GM21381 (cell line): ENCODE data around the gene SUSD2.
"Not testable (repeated sequence)": the region's sequence is repeated elsewhere in the genome, so short reads cannot be mapped to it uniquely, and the experiment has no call there.

Source experiments
- ATAC-seq: cut with Tn5 transposase; IDR thresholded peaks from one replicate; pipeline ENCODE4 v1.9.1; 2021; ENCODE audit warnings: mild to moderate bottlenecking, moderate library complexity; ENCODE audit not compliant: unreplicated experiment

SUSD2 gene

DNA sequence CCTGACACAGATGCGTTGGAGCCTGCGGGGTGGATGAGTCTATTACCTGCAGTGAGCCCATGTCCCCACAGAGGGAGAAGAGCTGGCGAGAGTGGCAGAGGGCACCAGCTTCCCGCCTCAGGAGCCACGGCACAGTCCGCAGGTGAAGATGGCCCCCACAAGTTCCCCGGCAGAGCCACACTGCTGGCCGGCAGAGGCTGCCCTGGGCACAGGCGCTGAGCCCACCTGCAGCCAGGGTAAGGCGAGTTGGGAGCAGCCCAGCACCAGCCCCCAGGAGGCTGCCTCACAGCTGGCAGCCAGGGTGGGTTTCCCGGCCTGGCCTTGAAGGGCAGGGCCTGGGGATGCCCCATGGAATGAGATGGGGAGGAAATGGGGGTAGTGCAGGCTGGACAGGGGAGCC, 5.2 kb upstream of the SUSD2 start:
- no peak for ATAC-seq

DNA sequence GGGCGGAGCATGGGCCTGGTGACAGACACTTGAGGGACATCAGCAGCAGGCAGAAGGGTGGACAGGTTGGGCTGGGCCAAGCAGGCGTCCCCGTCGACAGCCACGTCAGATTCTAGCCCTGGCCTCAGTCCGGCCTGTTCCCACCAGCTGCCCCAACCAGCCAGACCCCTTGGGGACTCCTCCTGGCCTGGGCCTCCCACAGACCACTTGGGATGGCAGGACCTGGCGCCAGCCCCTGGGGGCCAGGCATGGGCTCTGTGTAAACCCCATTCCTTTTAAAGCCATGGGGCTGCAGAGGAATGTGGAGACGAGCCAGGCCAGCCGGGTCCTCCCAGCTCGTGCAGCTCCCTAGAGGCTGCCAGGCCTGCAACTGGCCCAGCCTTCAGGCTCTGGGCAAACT, 4.7 kb upstream of the SUSD2 start:
- ATAC-seq, result no peak

DNA sequence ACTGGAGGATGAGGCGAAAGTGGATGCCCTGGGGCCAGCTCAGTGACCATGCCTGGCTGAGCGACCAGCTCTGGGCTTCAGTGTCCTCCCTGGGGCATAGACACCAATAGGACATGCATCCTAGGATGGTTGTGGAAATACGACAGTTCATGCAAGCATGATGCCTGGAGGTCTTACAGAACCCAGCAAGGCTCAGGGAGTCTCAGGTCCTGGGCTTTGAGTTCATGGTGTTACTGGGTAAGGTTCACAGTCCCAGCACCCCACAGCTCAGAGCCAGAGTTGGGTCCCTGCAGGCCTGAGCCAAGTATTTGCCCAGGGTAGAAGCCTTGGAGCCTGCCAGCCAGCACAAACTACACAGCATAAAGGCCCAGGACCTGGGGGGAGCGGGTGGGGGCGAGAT, 4.2 kb upstream of the SUSD2 start:
- no peak for ATAC-seq

DNA sequence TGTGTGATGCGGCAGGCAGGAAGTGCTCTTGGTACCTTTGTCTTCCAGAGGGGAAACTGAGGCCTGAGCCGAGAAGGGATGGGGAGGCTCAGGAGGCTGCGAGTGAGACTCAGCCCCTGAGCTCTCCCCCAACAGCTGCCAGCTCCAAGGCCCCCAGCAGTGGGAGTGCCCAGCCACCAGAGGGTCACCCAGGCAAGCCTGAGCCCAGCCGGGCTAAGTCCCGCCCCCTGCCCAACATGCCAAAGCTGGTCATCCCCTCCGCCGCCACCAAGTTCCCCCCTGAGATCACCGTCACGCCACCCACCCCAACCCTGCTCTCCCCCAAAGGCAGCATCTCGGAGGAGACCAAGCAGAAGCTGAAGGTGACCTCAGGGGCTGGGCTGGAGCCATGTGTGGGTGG, 3.8 kb upstream of the SUSD2 start:
- no peak for ATAC-seq

DNA sequence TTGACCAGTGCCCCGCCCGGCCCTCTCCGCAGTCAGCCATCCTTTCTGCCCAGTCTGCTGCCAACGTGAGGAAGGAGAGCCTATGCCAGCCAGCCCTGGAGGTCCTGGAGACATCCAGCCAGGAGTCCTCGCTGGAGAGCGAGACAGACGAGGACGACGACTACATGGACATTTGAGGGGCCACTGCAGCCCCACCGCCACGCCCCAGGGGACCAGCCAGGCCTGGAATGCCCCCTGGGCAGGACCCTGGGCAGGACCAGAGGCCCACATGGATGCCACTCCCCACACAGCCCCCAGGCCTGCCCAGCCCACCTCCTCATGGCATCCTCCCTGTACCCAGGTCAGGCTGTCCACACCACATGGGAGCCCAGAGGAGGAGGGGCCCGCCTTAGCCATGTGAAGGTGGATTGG, 3.3 kb upstream of the SUSD2 start:
- ATAC-seq, result no peak

DNA sequence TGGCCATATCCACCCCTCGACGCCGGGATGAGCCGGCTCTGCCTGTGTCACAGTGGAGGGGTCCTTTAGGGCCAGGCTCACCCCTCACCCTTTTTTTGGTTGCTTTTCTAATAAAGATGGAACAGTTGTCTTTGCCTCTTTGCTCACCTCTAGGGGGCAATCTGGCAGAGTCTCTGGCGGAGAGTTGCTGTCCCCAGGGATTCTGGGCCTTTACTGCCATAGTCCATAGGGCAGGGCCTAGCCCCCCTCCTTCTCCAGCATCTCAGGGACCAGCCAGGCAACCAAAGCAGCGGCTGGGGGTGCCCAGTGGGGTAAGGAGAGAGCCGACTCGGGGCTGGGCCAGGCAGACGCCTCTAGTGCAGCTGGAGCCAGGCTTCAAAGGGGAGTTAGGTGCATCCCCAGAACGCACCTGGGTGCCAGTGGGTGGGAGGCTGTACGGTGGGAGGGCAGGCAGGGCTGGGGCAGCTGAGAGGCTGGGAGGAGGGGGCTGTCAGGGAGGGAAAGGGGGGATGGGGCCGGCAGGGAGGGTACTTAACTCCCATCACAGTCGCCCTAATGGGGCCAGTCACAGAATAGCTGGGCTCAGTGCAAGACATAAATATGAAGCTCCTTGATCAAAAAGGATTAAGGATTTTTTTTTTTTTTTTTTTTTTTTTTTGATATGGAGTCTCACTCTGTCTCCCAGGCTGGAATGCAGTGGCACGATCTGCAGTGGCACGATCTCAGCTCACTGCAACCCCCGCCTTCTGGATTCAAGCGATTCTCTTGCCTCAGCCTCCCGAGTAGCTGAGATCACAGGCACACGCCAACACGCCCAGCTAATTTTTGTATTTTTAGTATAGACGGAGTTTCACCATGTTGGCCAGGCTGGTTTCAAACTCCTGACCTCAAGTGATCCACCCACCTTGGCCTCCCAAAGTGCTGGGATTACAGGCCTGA, 2.5 kb upstream of the SUSD2 start:
- ATAC-seq, result no peak

DNA sequence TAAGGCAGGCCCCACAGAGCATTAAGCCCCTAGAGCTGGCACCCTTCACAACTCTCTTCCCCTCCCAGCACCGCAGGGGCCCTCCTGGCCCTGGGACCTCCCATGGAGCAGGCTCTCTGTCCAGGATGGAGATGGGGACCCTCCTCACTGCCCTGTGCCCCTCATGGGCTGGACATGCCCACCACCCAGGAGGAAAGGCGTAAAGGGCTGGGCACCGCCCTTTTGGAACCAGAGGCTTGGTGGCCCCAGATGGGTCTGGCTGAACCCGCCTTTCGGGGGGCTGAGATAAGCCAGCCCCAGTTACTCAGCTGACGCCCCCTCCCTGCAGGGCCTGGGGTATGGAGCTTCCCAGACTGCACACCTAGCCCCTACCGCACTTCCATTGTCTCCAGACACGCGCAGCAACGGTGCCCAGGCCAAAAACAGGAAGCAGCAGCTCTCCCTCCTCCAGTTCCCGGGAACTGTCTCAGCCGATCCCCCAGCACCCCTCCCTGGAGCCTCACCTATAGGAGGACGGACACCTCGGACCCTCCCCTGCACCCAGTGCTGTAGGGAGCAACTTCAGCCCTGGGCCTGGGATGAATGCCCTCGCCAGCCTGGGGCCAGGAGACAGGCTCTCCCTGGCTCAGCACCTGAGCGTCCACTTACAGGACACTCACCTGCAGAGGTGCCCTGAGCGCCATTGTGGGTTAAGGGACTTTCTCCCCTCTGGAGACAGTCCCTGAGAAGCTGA, 1.6 kb upstream of the SUSD2 start:
- ATAC-seq, result no peak

DNA sequence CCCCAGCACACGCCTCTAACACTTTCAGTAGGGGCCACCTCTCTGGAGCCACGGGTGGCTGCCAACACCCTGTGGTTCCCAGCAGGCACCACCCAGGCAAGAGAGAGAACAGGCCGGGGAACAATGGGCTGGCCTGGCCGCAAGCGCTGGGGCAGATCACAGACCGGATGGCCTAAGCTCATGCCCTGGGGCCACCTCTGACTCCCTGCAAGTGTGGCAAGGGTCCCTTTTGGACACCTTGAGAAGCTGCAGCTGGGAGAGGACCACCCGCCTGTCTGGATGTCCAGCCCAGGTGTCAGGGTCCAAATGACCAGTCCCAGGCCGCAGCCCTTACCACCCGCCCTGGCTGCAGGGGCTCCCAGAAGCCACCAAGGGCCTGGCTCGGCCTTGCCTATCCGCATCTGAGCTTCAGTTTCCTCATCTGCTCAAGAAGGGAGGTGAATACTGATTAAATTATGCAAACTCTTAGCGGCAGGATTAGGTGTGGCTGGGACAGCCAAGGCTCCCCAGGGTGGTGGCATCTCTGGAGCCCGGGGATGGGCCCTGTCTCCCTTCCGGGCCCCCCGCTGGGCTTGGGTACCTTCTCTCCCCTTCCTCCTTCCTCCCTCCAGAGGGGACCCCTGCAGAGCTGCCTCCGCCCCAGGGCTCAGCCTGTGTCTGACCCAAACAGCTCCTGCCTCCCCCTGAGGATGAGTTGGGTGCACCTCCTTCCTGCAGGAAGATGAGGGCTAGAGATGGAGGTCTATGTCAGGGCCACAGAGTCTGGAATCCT, 785 bp upstream of the SUSD2 start:
- no peak for ATAC-seq

DNA sequence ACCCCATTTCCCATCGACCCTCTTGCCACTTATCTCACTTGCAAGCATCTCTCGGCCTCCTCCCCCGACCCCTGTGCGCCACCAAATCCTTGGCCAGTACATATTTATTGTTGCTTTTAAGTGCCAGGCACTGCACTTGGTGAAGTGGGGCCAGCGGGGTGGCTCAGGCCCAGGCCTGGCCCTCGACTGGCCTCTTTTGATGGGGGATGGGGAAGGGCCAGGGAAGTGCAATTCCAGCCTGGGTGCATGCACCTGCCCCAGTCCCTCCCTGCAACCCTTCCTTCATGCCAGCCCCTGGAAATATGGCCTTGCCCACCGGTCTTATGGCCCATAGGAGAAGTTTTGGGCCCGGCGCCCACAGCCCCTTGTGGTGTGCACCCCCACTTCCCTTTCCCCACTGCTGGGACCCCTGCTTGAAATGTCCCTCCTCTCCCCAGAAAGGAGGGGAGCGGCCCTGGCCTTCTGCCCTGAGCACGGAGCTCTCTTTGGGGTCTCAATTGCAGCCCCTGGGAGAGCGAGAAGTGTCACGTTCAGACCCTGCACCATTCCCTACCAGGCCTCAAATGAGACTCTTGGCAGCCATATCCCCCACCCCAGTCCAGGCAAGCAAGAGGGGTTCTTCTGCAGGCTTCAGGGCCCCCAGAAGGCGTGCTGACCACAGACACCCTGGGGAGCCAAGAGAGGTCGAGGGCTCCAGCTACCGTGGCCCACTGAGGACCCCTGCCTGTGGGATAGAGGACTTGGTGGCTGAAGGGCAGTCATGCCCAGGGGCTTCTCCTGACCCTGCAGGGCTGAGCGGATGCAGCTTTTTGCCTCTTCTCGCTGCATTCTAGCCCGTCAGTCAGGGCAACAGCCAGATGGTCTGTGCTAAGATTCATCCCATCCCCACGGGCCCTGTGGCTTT, 961 bp downstream of the SUSD2 start:
- ATAC-seq, result no peak

DNA sequence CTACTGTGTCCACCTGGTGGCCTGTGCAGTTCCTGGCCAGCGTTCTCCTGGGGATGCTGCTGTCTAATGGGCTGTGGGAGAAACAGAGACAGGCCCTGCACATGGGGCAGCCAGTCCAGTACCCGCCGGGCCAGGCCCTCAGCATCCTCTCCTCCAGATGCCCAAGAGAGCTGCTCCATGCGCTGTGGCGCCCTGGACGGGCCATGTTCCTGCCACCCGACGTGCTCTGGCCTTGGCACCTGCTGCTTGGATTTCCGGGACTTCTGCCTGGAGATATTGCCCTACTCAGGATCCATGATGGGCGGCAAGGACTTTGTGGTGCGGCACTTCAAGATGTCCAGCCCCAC, 1.6 kb downstream of the SUSD2 start:
- not testable (repeated sequence) for ATAC-seq

DNA sequence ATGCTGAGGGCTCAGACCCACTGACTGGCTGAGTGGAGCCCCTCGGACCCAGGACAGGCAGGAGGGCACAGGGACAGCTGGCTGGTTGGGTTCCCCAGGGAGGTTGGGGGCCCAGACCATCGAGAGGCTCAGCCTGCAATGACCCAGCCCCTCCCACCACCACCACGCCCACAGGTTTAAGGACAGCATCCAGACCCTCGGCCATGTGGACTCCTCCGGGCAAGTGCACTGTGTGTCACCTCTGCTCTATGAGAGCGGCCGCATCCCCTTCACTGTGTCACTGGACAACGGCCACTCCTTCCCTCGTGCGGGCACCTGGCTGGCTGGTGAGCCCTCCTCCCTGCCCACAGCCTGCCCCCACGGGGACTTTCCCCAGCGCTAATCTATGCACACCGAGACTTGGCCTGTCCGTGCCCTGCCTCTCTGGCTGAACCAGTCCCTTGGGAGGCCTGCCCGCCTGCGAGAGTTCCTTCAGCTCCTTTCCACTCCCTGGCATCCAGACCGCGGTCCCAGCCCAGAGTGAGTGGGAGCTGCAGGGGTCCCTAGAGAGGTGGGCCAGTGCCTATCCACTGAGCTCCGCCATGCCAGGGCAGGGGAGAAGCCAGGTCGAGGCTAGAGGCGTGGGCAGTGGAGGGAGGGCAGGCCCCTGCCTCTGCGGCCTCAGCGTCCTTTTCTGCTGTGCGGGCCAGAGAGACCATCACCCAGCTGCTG, 2.2 kb downstream of the SUSD2 start:
- ATAC-seq, result no peak

DNA sequence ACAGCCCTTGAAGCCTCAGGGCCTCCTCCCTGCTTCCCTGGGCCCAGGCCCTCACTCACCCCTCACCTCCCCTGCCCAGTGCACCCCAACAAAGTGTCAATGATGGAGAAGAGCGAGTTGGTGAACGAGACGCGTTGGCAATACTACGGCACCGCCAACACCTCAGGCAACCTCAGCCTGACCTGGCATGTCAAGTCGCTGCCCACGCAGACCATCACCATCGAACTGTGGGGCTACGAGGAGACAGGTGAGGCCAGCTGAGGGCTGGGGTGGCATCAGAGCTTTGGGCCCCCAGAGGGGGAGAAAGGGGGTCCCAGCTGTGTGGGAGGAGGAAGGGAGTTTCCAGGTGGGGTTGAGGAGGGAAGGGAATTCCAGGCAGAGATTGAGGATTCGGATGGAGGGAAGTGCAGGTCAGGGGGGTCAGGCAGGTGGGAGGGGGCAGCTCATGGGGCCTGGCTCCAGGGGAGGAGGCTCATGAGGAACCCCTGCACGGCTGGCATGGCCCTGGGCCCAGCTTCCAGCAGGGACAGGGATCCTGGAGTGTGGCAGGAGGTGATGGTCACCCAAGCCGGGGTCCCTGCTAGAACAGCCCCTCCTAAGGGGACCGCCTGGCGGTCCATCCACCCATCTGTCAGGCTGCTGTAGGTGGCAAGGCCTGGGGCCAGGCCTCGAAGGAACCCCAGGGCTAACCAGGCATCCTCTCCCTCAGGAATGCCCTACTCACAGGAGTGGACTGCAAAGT, 2.9 kb downstream of the SUSD2 start:
- ATAC-seq, result no peak

DNA sequence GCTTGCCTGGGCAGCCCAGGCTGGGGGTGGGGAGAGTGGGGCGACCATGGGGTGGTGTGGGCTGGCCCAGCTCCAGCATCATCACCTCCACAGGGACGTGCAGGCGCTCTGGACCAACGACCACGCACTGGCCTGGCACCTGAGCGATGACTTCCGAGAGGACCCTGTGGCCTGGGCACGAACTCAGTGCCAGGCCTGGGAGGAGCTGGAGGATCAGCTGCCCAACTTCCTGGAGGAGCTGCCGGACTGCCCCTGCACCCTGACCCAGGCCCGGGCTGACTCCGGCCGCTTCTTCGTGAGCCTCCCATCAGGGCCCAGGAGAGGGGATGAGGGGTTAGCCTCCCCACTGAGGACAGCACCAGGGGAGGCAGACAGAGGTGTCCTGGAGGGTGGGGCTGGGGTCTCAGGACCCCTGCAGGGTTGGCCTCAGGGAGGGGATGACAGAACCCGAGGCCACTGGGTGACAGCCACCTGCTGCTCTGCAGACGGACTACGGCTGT, 3.8 kb downstream of the SUSD2 start:
- no peak for ATAC-seq

DNA sequence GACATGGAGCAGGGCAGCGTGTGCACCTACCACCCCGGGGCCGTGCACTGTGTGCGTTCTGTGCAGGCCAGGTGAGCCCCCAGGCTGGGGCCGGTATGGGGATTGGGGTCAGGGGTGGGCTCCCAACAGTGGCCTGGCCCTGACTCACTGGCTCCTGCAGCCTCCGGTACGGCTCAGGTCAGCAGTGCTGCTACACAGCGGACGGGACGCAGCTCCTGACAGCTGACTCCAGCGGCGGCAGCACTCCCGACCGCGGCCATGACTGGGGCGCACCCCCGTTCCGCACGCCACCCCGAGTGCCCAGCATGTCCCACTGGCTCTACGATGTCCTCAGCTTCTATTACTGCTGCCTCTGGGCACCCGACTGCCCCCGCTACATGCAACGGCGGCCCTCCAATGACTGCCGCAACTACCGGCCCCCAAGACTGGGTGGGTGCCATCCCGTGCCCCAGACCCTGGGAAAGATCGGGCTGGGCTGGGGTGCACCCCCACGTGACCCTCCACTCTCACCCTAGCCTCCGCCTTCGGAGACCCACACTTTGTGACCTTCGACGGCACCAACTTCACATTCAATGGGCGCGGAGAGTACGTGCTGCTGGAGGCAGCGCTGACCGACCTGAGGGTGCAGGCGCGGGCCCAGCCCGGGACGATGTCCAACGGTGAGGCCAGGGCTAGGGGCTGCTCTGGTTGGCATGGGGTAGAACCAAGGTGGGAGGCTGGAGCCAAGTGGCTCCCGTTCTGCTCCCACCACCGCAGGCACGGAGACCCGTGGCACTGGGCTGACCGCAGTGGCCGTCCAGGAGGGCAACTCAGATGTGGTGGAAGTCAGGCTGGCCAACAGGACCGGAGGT, 4.4 kb downstream of the SUSD2 start:
- no peak for ATAC-seq

DNA sequence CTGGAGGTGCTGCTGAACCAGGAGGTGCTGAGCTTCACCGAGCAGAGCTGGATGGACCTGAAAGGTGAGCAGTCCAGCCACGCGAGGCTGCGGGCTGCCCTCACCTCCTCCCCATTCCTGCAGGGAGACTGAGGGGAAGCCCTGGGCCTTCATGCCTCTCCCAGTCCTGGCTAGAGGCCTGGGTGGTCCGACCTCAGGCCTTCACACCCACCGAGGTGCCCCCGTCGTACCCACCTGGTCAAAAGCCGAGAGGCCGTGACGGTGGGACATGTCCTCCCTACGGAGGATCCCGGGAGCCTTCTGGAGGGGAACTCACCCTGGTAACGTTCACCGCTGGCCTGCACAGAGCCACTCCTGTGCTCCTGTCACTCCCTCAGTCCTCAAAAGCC, 5.1 kb downstream of the SUSD2 start:
- no peak for ATAC-seq

DNA sequence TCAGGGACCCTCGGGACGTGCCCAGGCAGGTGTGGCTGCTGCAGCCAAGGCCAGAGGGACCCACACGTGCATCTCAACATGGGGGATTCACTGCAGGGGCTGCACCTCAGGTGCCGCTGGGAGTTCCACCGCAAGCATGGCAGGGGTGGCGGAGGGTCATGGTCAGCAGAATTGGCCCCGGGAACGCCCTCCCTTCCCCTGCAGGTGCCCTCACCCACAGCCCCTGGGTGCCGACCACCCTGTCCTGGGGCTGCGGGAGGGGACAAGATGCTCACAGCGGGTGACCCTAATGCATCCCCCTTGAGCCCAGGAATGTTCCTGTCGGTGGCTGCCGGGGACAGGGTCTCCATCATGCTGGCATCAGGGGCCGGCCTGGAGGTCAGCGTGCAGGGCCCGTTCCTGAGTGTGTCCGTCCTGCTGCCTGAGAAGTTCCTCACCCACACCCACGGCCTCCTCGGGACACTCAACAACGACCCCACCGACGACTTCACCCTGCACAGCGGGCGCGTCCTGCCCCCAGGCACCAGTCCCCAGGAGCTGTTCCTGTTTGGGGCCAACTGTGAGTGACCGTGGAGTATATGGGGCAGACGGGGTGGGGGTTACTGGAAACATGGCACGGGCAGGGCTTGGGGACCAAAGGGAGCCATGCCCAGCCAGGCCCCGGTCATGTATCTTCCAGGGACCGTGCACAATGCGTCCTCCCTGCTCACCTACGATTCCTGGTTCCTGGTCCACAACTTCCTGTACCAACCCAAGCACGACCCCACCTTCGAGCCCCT, 5.8 kb downstream of the SUSD2 start:
- no peak for ATAC-seq
